Dendritic cell treated with granulocyte-macrophage colony-stimulating factor and Interleukin-4, amounts not matched to agents 40 ng/mL and 50 ng/mL, for 4 days (primary cell): ENCODE data around the gene CDRT4.

Experiments used
- H3K27ac Mint-ChIP-seq: one replicate; pipeline ENCODE4 v1.8.0; 2022; ENCODE audit warnings: mild to moderate bottlenecking, mixed read lengths
- H3K27me3 Mint-ChIP-seq: one replicate; pipeline ENCODE4 v1.8.0; 2022; ENCODE audit warnings: mild to moderate bottlenecking, mixed read lengths
- H3K36me3 Mint-ChIP-seq: one replicate; pipeline ENCODE4 v1.8.0; 2022; ENCODE audit warnings: low read depth, mixed read lengths
- H3K4me1 Mint-ChIP-seq: one replicate; pipeline ENCODE4 v1.8.0; 2022; ENCODE audit warnings: low read depth, mixed read lengths
- H3K4me3 Mint-ChIP-seq: one replicate; pipeline ENCODE4 v1.8.0; 2022; ENCODE audit warnings: mild to moderate bottlenecking, moderate library complexity, mixed read lengths
- H3K9me3 Mint-ChIP-seq: one replicate; pipeline ENCODE4 v1.8.0; 2022; ENCODE audit warnings: mixed read lengths
- intact Hi-C: fragments of 100-400 bp; cut with micrococcal nuclease; formaldehyde crosslinking; loops from one replicate; pipeline ENCODE4 v1.15.0; 2022

Gene CDRT4

GRCh38 chr17:15395091-15395490 is 72.3 kb downstream of the CDRT4 start:
- Mint-ChIP-seq H3K4me1 (peaks cover 13% of the 10 kb centered on the region), H3K27me3 (no peaks in the 10 kb centered on the region), H3K9me3 (no peaks in the 10 kb centered on the region), H3K36me3 (no peaks in the 10 kb centered on the region), H3K4me3 (no peak overlapping the region), H3K27ac (no peak overlapping the region)
- intact Hi-C loops, result no loop called here

DNA sequence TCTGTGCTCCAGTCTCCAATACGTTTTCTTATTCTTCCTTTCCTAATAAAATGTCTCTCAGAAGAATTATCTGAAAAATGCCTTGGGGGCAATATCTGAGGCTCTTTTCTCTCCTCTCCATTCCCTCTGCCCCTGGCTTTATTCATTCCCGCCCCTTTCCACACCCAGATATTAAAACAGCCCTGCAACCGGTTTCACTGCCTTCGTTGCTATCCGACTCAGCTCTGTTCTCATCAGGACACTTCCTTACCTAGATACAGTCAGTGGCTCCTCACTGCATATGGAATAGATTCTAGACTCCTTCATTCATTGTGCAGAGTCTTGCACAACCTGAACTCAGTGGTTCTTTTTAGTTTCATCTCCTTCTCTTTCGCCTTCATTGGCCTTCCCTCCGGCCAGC is 74.0 kb downstream of the CDRT4 start:
- no peak overlapping the region for H3K4me3 Mint-ChIP-seq
- H3K27ac Mint-ChIP-seq, result no peak overlapping the region
- intact Hi-C loops, result no loop called here
- no peaks in the 10 kb centered on the region for H3K27me3 Mint-ChIP-seq
- H3K4me1 Mint-ChIP-seq, result peaks cover 5% of the 10 kb centered on the region
- no peaks in the 10 kb centered on the region for H3K9me3 Mint-ChIP-seq
- no peaks in the 10 kb centered on the region for H3K36me3 Mint-ChIP-seq

- Mint-ChIP-seq H3K27me3 (no peaks in the 10 kb centered on the region), H3K27ac (no peak overlapping the region), H3K36me3 (no peaks in the 10 kb centered on the region), H3K4me3 (no peak overlapping the region), H3K9me3 (no peaks in the 10 kb centered on the region), H3K4me1 (no peaks in the 10 kb centered on the region)
- intact Hi-C loops, result no loop called here
Measured at GRCh38 chr17:15392326-15392741, 75.1 kb downstream of the CDRT4 start.

DNA sequence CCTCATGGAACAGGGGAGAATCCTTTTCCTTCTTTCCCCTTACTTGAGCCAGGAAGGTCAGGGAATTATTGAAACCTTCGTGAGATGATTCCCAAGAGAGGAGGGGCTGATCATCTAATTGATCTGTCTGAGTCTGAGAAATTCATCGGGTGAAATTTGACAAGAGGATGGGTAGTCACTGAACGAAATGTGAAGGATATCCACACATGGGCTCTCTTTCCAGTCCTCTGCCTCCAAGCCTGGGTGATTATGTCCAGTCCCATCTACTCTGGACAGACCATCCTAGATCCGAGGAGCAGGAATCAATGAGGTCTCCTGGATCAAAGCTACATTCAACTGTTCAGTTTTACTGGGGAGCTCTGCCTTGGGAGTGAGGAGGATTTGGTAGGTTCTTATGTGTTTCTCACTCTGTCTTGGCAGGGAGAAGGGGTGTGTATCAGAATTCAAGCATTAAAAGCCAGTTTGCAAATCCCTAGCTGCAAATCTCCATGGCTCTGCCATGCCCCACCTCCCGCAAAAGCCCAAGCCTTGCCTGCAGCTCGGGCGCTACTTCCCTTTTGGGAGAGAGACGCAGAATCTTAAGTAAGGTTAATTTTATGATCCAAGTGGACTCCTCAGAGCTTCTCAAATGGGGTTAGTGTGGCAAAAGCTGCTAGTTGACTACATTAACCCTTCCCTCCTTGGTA is 78.9 kb downstream of the CDRT4 start:
- no peak overlapping the region for H3K27ac Mint-ChIP-seq
- H3K4me1 Mint-ChIP-seq, result peaks cover 8% of the 10 kb centered on the region
- intact Hi-C loops, result no loop called here
- no peaks in the 10 kb centered on the region for H3K36me3 Mint-ChIP-seq
- no peak overlapping the region for H3K4me3 Mint-ChIP-seq
- H3K9me3 Mint-ChIP-seq, result no peaks in the 10 kb centered on the region
- H3K27me3 Mint-ChIP-seq, result no peaks in the 10 kb centered on the region

DNA sequence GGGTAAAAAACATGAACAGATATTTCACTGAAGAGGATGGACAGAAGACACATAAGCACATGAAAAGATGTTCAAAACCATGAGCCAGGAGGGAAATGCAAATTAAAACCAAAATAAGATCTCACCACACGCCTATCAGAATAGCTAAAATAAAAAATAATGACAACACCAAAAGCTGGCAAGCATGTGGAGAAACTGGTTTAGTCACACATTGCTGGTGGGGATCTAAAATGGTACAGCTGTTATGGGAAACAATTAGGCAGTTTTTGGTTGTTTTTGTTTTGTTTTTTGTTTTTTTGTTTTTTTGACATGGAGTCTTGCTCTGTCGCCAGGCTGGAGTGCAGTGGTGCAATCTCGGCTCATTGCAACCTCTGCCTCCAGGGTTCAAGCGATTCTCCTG is 81.3 kb downstream of the CDRT4 start:
- intact Hi-C loops, result no loop called here
- no peaks in the 10 kb centered on the region for H3K9me3 Mint-ChIP-seq
- H3K4me1 Mint-ChIP-seq, result peaks cover 8% of the 10 kb centered on the region
- no peak overlapping the region for H3K27ac Mint-ChIP-seq
- H3K36me3 Mint-ChIP-seq, result no peaks in the 10 kb centered on the region
- H3K27me3 Mint-ChIP-seq, result peaks cover 2% of the 10 kb centered on the region
- H3K4me3 Mint-ChIP-seq, result no peak overlapping the region
